GM10266 (cell line): ENCODE measurements around the gene OGT.

Source experiments
- DNase-seq: peaks from one replicate; pipeline ENCODE4 v3.0.0; 2012; ENCODE audit errors: extremely low spot score
- TF ChIP-seq, protein P1 (sequence below): IDR thresholded peaks from 2 replicates; pipeline ENCODE4 v1.5.1; 2012; ENCODE audit warnings: mild to moderate bottlenecking, low read depth; ENCODE audit not compliant: control insufficient read depth, insufficient read depth; ENCODE audit errors: missing control alignments

OGT gene

DNA sequence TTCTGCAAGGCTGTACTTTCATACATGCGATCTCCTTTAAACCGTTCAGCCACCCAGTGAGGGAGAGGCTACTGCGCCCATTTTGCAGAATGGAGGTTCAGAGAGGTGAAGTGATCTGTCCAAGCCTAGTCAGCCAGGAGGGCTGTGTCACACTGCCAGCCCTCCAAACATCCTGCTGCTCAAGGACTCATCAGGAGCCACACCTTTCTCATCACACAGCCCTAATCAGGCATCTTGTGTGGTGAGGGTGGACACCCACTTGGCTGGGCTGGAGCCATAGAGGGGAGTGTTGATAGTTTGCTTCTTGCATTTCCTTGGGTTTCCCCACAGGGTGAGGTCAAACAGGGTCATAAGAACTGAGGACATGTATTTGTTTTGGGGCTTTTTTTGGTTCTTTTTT, 90.8 kb downstream of the OGT start:
- no peak for DNase-seq
- TF ChIP-seq, protein P1, sequence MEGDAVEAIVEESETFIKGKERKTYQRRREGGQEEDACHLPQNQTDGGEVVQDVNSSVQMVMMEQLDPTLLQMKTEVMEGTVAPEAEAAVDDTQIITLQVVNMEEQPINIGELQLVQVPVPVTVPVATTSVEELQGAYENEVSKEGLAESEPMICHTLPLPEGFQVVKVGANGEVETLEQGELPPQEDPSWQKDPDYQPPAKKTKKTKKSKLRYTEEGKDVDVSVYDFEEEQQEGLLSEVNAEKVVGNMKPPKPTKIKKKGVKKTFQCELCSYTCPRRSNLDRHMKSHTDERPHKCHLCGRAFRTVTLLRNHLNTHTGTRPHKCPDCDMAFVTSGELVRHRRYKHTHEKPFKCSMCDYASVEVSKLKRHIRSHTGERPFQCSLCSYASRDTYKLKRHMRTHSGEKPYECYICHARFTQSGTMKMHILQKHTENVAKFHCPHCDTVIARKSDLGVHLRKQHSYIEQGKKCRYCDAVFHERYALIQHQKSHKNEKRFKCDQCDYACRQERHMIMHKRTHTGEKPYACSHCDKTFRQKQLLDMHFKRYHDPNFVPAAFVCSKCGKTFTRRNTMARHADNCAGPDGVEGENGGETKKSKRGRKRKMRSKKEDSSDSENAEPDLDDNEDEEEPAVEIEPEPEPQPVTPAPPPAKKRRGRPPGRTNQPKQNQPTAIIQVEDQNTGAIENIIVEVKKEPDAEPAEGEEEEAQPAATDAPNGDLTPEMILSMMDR, result no peak

DNA sequence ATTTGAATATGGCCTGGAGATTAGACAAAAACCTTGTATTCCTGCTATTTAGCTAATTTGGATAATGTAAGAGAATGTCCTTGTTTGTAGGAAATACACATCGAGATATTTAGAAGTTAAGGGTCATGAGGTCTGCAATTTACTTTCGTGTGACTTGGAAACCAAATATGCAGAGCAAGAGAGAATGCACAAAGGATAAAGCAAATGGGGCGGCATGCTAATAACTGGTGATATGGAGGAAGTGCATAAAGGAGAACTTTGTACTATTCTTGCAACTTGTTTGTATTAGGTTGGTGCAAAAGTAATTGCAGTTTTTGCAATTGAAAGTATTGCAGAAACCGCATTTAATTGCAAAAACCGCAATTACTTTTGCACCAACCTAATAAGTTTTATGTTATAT, 92.6 kb downstream of the OGT start:
- no peak for DNase-seq
- TF ChIP-seq, protein P1, result no peak
